CD14-positive monocyte (primary cell): ENCODE results near the gene CGB5. TPM values are rescaled to one million over a fixed set of nuclear protein-coding genes. Genes with fewer than 3 reads are reported as not detected.

Experiments
- DNase-seq, 3 donors: peaks; one replicate each; pipeline ENCODE4 v3.0.0-alpha.2; 2011 to 2022
- H2AFZ ChIP-seq: 2 replicates; pipeline ENCODE4 v1.6.0; 2012; ENCODE audit warnings: mild to moderate bottlenecking, low read depth, low read length, inconsistent platforms; ENCODE audit not compliant: insufficient read depth, poor library complexity, severe bottlenecking
- H3K27ac ChIP-seq, 2 donors: 1 replicate in 1 of 2; 2 replicates in 1 of 2; pipeline ENCODE4 v1.5.1; 2012 to 2013; ENCODE audit warnings: low read length in 2 of 2, control low read depth in 1 of 2, inconsistent platforms in 1 of 2, low read depth in 1 of 2, mild to moderate bottlenecking in 1 of 2
- H3K27me3 ChIP-seq, 2 donors: one replicate each; pipeline versions ENCODE4 v1.6.0 to v1.6.1; 2011 to 2013; ENCODE audit warnings: low read length in 2 of 2; ENCODE audit not compliant: control insufficient read depth in 2 of 2, insufficient read depth in 2 of 2
- H3K36me3 ChIP-seq, 2 donors: replicated peaks in 1 of 2; 1 replicate in 1 of 2; 2 replicates in 1 of 2; pipeline versions ENCODE4 v1.5.1 to v1.6.1; 2012 to 2013; ENCODE audit warnings: low read length in 2 of 2, control low read depth in 1 of 2, inconsistent platforms in 1 of 2, mild to moderate bottlenecking in 1 of 2; ENCODE audit not compliant: insufficient read depth in 2 of 2, control insufficient read depth in 1 of 2
- H3K4me1 ChIP-seq, 2 donors: 1 replicate in 1 of 2; 2 replicates in 1 of 2; pipeline versions ENCODE4 v1.5.1 to v1.6.1; 2012 to 2013; ENCODE audit warnings: low read length in 2 of 2, control low read depth in 1 of 2, inconsistent platforms in 1 of 2, mild to moderate bottlenecking in 1 of 2, moderate library complexity in 1 of 2; ENCODE audit not compliant: insufficient read depth in 2 of 2, control insufficient read depth in 1 of 2
- H3K4me2 ChIP-seq: replicated peaks from 2 replicates; pipeline ENCODE3; 2012; ENCODE audit warnings: low read length, moderate library complexity, mild to moderate bottlenecking; ENCODE audit not compliant: poor library complexity, severe bottlenecking; ENCODE audit errors: extremely low read depth
- H3K4me3 ChIP-seq, 3 experiments: fragments of 200-600 bp in 1 of 3; sonication (generic) in 1 of 3; replicated peaks in 1 of 3; 1 replicate in 2 of 3; 2 replicates in 1 of 3; pipeline ENCODE4 v1.5.1; 2011 to 2013; ENCODE audit warnings: low read length in 3 of 3, mild to moderate bottlenecking in 3 of 3, control low read depth in 2 of 3, low read depth in 2 of 3, inconsistent platforms in 1 of 3, moderate library complexity in 1 of 3
- H3K79me2 ChIP-seq: 2 replicates; pipeline ENCODE4 v1.6.0; 2012; ENCODE audit warnings: mild to moderate bottlenecking, control low read depth, inconsistent platforms, low read length, moderate library complexity; ENCODE audit not compliant: insufficient read depth
- H3K9ac ChIP-seq: 2 replicates; pipeline ENCODE4 v1.6.0; 2017; ENCODE audit warnings: low read length, mild to moderate bottlenecking; ENCODE audit not compliant: insufficient read depth, poor library complexity, severe bottlenecking
- H3K9me3 ChIP-seq, 2 donors: replicated peaks in 1 of 2; 1 replicate in 1 of 2; 2 replicates in 1 of 2; pipeline versions ENCODE4 v1.5.1 to v1.6.1; 2012 to 2013; ENCODE audit warnings: low read length in 2 of 2, control low read depth in 1 of 2; ENCODE audit not compliant: control insufficient read depth in 1 of 2, insufficient read depth in 1 of 2
- H4K20me1 ChIP-seq: 2 replicates; pipeline ENCODE4 v1.6.0; 2012; ENCODE audit warnings: mild to moderate bottlenecking, low read length, control low read depth, moderate library complexity; ENCODE audit not compliant: insufficient read depth
- H3K27ac Mint-ChIP-seq, 7 donors: one replicate each; pipeline ENCODE4 v1.8.0; 2020; ENCODE audit warnings: mild to moderate bottlenecking in 7 of 7, mixed read lengths in 7 of 7, moderate library complexity in 6 of 7, inconsistent platforms in 2 of 7
- H3K27me3 Mint-ChIP-seq, 3 donors: one replicate each; pipeline ENCODE4 v1.8.0; 2021 to 2022; ENCODE audit warnings: low read depth in 3 of 3, mild to moderate bottlenecking in 3 of 3, mixed read lengths in 3 of 3, moderate library complexity in 3 of 3, inconsistent platforms in 1 of 3
- H3K36me3 Mint-ChIP-seq, 2 donors: one replicate each; pipeline ENCODE4 v1.8.0; 2020; ENCODE audit warnings: mixed read lengths in 2 of 2, inconsistent platforms in 1 of 2, mild to moderate bottlenecking in 1 of 2
- H3K4me1 Mint-ChIP-seq: one replicate; pipeline ENCODE4 v1.8.0; 2020; ENCODE audit warnings: mild to moderate bottlenecking, mixed read lengths
- H3K4me3 Mint-ChIP-seq, 2 donors: one replicate each; pipeline ENCODE4 v1.8.0; 2020; ENCODE audit warnings: mild to moderate bottlenecking in 2 of 2, mixed read lengths in 2 of 2, moderate library complexity in 1 of 2
- H3K9me3 Mint-ChIP-seq, 7 donors: one replicate each; pipeline ENCODE4 v1.8.0; 2020 to 2022; ENCODE audit warnings: mixed read lengths in 7 of 7, mild to moderate bottlenecking in 6 of 7, moderate library complexity in 6 of 7, inconsistent platforms in 2 of 7
- WGBS: methylation state at CpG from one replicate; pipeline ENCODE4 v1.1.5; 2013; ENCODE audit warnings: missing lambda C conversion rate; ENCODE audit not compliant: insufficient coverage; 5-methylcytosine and 5-hydroxymethylcytosine counted together
- intact Hi-C, 2 donors: fragments of 100-400 bp; cut with micrococcal nuclease; formaldehyde crosslinking; loops; one replicate each; pipeline versions ENCODE4 v1.15.0 to v1.15.1; 2023
- polyA plus RNA-seq, 3 donors: library from polyadenylated mRNA; depleted of rRNA in 1 of 3; unstranded in 2 of 3; stranded (reverse) in 1 of 3; fragments of 300-500 nt in 2 of 3; fragments of >200 nt in 1 of 3; fragmentation: Illumina TruSeq in 2 of 3; gene quantifications; 1 replicate in 2 of 3; 2 replicates in 1 of 3; pipeline ENCODE4 v1.2.3, GENCODE V29; 2012 to 2021
- TF ChIP-seq, protein P1 (sequence below): fragments of 200-600 bp; IDR thresholded peaks from one replicate; pipeline ENCODE4 v1.8.0; 2022; ENCODE audit warnings: antibody characterized with exemption, mild to moderate bottlenecking

The CGB5 gene
- polyA plus RNA-seq, 3 donors = not detected

DNA sequence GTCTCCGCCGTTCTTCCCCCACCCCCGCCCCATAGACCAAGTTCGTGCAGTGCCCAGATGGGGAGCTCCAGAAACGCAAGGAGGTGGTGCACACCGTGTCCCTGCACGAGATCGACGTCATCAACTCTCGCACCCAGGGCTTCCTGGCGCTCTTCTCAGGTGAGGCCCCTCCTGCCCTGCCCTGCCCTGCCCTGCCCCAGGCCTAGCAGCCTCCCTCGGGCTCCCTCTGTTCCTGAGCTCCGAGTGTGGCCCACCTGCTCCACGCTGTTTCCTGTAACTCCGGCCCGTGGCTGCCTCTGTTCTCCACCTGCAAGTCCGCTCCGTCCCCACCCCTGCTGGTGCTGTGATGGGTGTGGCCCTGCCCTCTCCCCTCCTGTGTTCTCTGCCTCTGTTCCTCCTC is 33.2 kb upstream of the CGB5 start:
- H3K27ac ChIP-seq = no peak overlapping the region
- WGBS = 86% methylated on average over 17 of the region's 18 CpGs
- Mint-ChIP-seq H3K4me3 (no peak overlapping the region), H3K27ac (peak overlapping the region in 2 of 7 donors; percentile 12 to 50), H3K27me3 (peaks cover 0 to 2% (median 0%) of the 10 kb centered on the region in 3 donors), H3K4me1 (no peaks in the 10 kb centered on the region), H3K9me3 (no peaks in the 10 kb centered on the region), H3K36me3 (peaks cover 55 to 89% of the 10 kb centered on the region in 2 donors)
- H3K27me3 ChIP-seq = no peaks in the 10 kb centered on the region
- H3K9me3 ChIP-seq = no peaks in the 10 kb centered on the region
- H3K9ac ChIP-seq = no peak overlapping the region
- TF ChIP-seq, protein P1, sequence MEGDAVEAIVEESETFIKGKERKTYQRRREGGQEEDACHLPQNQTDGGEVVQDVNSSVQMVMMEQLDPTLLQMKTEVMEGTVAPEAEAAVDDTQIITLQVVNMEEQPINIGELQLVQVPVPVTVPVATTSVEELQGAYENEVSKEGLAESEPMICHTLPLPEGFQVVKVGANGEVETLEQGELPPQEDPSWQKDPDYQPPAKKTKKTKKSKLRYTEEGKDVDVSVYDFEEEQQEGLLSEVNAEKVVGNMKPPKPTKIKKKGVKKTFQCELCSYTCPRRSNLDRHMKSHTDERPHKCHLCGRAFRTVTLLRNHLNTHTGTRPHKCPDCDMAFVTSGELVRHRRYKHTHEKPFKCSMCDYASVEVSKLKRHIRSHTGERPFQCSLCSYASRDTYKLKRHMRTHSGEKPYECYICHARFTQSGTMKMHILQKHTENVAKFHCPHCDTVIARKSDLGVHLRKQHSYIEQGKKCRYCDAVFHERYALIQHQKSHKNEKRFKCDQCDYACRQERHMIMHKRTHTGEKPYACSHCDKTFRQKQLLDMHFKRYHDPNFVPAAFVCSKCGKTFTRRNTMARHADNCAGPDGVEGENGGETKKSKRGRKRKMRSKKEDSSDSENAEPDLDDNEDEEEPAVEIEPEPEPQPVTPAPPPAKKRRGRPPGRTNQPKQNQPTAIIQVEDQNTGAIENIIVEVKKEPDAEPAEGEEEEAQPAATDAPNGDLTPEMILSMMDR = no peak
- H3K4me3 ChIP-seq = no peak overlapping the region
- intact Hi-C loops = no loop called here
- H4K20me1 ChIP-seq = no peaks in the 10 kb centered on the region
- no peaks in the 10 kb centered on the region for H3K4me1 ChIP-seq
- H3K36me3 ChIP-seq = peaks cover 62 to 76% of the 10 kb centered on the region in 2 donors
- H3K4me2 ChIP-seq = no peak overlapping the region
- DNase-seq = no peak
- no peak overlapping the region for H2AFZ ChIP-seq
- H3K79me2 ChIP-seq = no peaks in the 10 kb centered on the region

DNA sequence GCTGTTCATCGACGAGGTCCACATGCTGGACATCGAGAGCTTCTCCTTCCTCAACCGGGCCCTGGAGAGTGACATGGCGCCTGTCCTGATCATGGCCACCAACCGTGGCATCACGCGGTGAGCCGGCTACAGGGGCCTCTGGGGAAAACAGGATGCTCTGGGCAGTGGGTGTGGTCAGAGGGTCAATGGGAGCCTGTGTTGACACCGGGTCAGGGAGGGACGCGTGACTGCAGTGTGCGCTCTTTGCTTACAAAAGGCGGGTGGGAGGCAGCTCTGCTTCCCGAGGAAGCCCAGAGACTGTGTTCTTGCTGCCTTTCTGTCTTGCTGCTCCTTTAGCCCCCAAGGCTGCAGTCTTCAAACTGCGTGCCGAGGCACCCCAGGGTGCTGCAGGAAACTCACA is 32.5 kb upstream of the CGB5 start:
- no peak overlapping the region for H3K27ac ChIP-seq
- Mint-ChIP-seq H3K27ac (no peak overlapping the region), H3K36me3 (peaks cover 60 to 89% of the 10 kb centered on the region in 2 donors), H3K27me3 (peaks cover 0 to 2% (median 0%) of the 10 kb centered on the region in 3 donors), H3K4me1 (no peaks in the 10 kb centered on the region), H3K9me3 (no peaks in the 10 kb centered on the region), H3K4me3 (no peak overlapping the region)
- no peaks in the 10 kb centered on the region for H3K9me3 ChIP-seq
- intact Hi-C loops = no loop called here
- no peak overlapping the region for H3K4me2 ChIP-seq
- no peak for DNase-seq
- peaks cover 64 to 76% of the 10 kb centered on the region in 2 donors for H3K36me3 ChIP-seq
- no peaks in the 10 kb centered on the region for H3K4me1 ChIP-seq
- H4K20me1 ChIP-seq = no peaks in the 10 kb centered on the region
- no peaks in the 10 kb centered on the region for H3K79me2 ChIP-seq
- no peaks in the 10 kb centered on the region for H3K27me3 ChIP-seq
- no peak overlapping the region for H2AFZ ChIP-seq
- H3K9ac ChIP-seq = no peak overlapping the region
- H3K4me3 ChIP-seq = no peak overlapping the region
- 100% methylated on average over 8 of the region's 17 CpGs for WGBS
- TF ChIP-seq, protein P1 = no peak
